WERI-Rb-1 (cell line): ENCODE data around the gene ORMDL3.

Source experiments
- DNase-seq: peaks from one replicate; pipeline ENCODE4 v3.0.0-alpha.2; 2020
- H3K27ac ChIP-seq: fragments of 250-450 bp; sonication (Bioruptor Pico); 2 replicates; pipeline ENCODE4 v1.5.1; 2020; ENCODE audit warnings: mild to moderate bottlenecking, moderate library complexity
- H3K27me3 ChIP-seq: fragments of 250-450 bp; sonication (Bioruptor Pico); 2 replicates; pipeline ENCODE4 v1.5.1; 2021; ENCODE audit warnings: mild to moderate bottlenecking, low read depth, moderate library complexity; ENCODE audit not compliant: insufficient read depth, severe bottlenecking
- H3K36me3 ChIP-seq: fragments of 250-450 bp; sonication (Bioruptor Pico); 2 replicates; pipeline ENCODE4 v1.5.1; 2020; ENCODE audit warnings: mild to moderate bottlenecking, moderate library complexity
- H3K4me3 ChIP-seq: 2 replicates; pipeline ENCODE4 v1.5.1; 2011; ENCODE audit warnings: low read depth, mild to moderate bottlenecking, control low read depth, low read length
- H3K9me3 ChIP-seq: fragments of 250-450 bp; sonication (Bioruptor Pico); 2 replicates; pipeline ENCODE4 v1.5.1; 2021; ENCODE audit warnings: mild to moderate bottlenecking, moderate library complexity; ENCODE audit not compliant: severe bottlenecking
- CTCF ChIP-seq: IDR thresholded peaks from 2 replicates; pipeline ENCODE4 v1.5.1; 2011; ENCODE audit warnings: low read depth, mild to moderate bottlenecking, control low read depth, inconsistent platforms, low read length

ORMDL3 gene

GRCh38 chr17:39929646-39930407 is 2.4 kb upstream of the ORMDL3 start:
- Histone ChIP-seq H3K36me3 (no peaks in the 10 kb centered on the region), H3K4me3 (no peak overlapping the region), H3K9me3 (no peaks in the 10 kb centered on the region), H3K27me3 (no peaks in the 10 kb centered on the region), H3K27ac (no peak overlapping the region)
- no peak for TF ChIP-seq CTCF
- no peak for DNase-seq

GRCh38 chr17:39928858-39929645 is 1.7 kb upstream of the ORMDL3 start:
- no peak for DNase-seq
- Histone ChIP-seq H3K4me3 (no peak overlapping the region), H3K27me3 (no peaks in the 10 kb centered on the region), H3K36me3 (no peaks in the 10 kb centered on the region), H3K9me3 (no peaks in the 10 kb centered on the region), H3K27ac (no peak overlapping the region)
- TF ChIP-seq CTCF = no peak

GRCh38 chr17:39927929-39928857 is 792 bp upstream of the ORMDL3 start:
- Histone ChIP-seq H3K36me3 (peaks cover 6% of the 10 kb centered on the region), H3K9me3 (no peaks in the 10 kb centered on the region), H3K4me3 (peak overlapping the region; percentile 78), H3K27me3 (no peaks in the 10 kb centered on the region), H3K27ac (no peak overlapping the region)
- DNase-seq = no peak
- TF ChIP-seq CTCF = no peak

- peak; percentile 50 for DNase-seq
- Histone ChIP-seq H3K4me3 (peak overlapping the region; percentile 78), H3K36me3 (peaks cover 21% of the 10 kb centered on the region), H3K9me3 (no peaks in the 10 kb centered on the region), H3K27me3 (no peaks in the 10 kb centered on the region), H3K27ac (peak overlapping the region; percentile 67)
- TF ChIP-seq CTCF = no peak
These were observed 757 bp downstream of the ORMDL3 start for GRCh38 chr17:39926588-39927100.

GRCh38 chr17:39926135-39926587 is 1.2 kb downstream of the ORMDL3 start:
- peaks cover 26% of the 10 kb centered on the region for H3K36me3 ChIP-seq
- TF ChIP-seq CTCF = no peak
- no peaks in the 10 kb centered on the region for H3K27me3 ChIP-seq
- no peak overlapping the region for H3K27ac ChIP-seq
- H3K4me3 ChIP-seq = no peak overlapping the region
- H3K9me3 ChIP-seq = no peaks in the 10 kb centered on the region
- no peak for DNase-seq
